B cell (primary cell): ENCODE data around the gene MAPK8IP2. TPM values are rescaled to one million over a fixed set of nuclear protein-coding genes. Genes with fewer than 3 reads are reported as not detected.

Experiments
- ATAC-seq: fragments of 200-7000 bp; cut with Tn5 transposase; one replicate; pipeline ENCODE4 v1.10.0; 2021; ENCODE audit warnings: low read depth, mild to moderate bottlenecking, moderate number of reproducible peaks, moderate library complexity
- CTCF ChIA-PET: fragments of 350-600 bp; sonication (Branson Sonifier 250); formaldehyde crosslinking; loops from one replicate; lab custom pipeline; 2021; ENCODE audit warnings: antibody characterized with exemption, inconsistent platforms; lab: Charles Lee
- POLR2A ChIA-PET: fragments of 350-600 bp; sonication (Branson Sonifier 250); formaldehyde crosslinking; loops from one replicate; lab custom pipeline; 2021; ENCODE audit warnings: antibody characterized with exemption; lab: Charles Lee
- DNase-seq: peaks from one replicate; pipeline ENCODE4 v3.0.0; 2013
- H2AFZ ChIP-seq: 2 replicates; pipeline ENCODE4 v1.6.1; 2012; ENCODE audit warnings: mild to moderate bottlenecking, low read depth, low read length; ENCODE audit not compliant: insufficient read depth, poor library complexity, severe bottlenecking
- H3K27ac ChIP-seq, 2 donors: 1 replicate in 1 of 2; 2 replicates in 1 of 2; pipeline ENCODE4 v1.5.1; 2012 to 2013; ENCODE audit warnings: low read length in 2 of 2, mild to moderate bottlenecking in 2 of 2, moderate library complexity in 1 of 2
- H3K27me3 ChIP-seq, 4 experiments: fragments of 200-600 bp in 1 of 4; sonication (generic) in 1 of 4; replicated peaks in 1 of 4; 1 replicate in 2 of 4; 2 replicates in 2 of 4; pipeline versions ENCODE4 v1.6.1 to v1.7.0; 2013 to 2016; ENCODE audit warnings: low read length in 3 of 4, mild to moderate bottlenecking in 2 of 4, mixed read lengths in 1 of 4, moderate library complexity in 1 of 4; ENCODE audit not compliant: insufficient read depth in 4 of 4, control insufficient read depth in 3 of 4; ENCODE audit errors: control extremely low read depth in 1 of 4
- H3K36me3 ChIP-seq, 2 experiments: replicated peaks in 1 of 2; 1 replicate in 1 of 2; 2 replicates in 1 of 2; pipeline versions ENCODE4 v1.6.1 to v1.7.1; 2013; ENCODE audit warnings: low read length in 1 of 2; ENCODE audit not compliant: insufficient read depth in 2 of 2, control insufficient read depth in 1 of 2; ENCODE audit errors: control extremely low read depth in 1 of 2, extremely low read depth in 1 of 2
- H3K4me1 ChIP-seq, 2 donors: fragments of 200-600 bp in 1 of 2; sonication (generic) in 1 of 2; 1 replicate in 1 of 2; 2 replicates in 1 of 2; pipeline versions ENCODE4 v1.5.1 to v1.6.1; 2013 to 2017; ENCODE audit warnings: low read length in 2 of 2; ENCODE audit not compliant: control insufficient read depth in 2 of 2, insufficient read depth in 2 of 2
- H3K4me2 ChIP-seq: replicated peaks from 2 replicates; pipeline ENCODE3; 2012; ENCODE audit warnings: mild to moderate bottlenecking, low read depth, low read length; ENCODE audit not compliant: poor library complexity, severe bottlenecking
- H3K4me3 ChIP-seq, 5 experiments: fragments of 200-600 bp in 1 of 5; sonication (generic) in 1 of 5; 1 replicate in 3 of 5; 2 replicates in 2 of 5; pipeline versions ENCODE4 v1.5.1 to v1.7.0; 2011 to 2016; ENCODE audit warnings: low read length in 4 of 5, mild to moderate bottlenecking in 4 of 5, low read depth in 2 of 5, control low read depth in 1 of 5, moderate library complexity in 1 of 5; ENCODE audit not compliant: insufficient read depth in 1 of 5; ENCODE audit errors: control extremely low read depth in 1 of 5, extremely low read depth in 1 of 5
- H3K79me2 ChIP-seq: fragments of 200-600 bp; sonication (generic); one replicate; pipeline ENCODE4 v1.6.0; 2016; ENCODE audit warnings: low read length; ENCODE audit not compliant: control insufficient read depth, insufficient read depth
- H3K9ac ChIP-seq: fragments of 200-600 bp; sonication (generic); 2 replicates; pipeline ENCODE4 v1.6.1; 2017; ENCODE audit warnings: mild to moderate bottlenecking, low read length, moderate library complexity
- H3K9me3 ChIP-seq, 3 donors: one replicate each; pipeline versions ENCODE4 v1.6.1 to v1.7.1; 2013; ENCODE audit warnings: low read length in 2 of 3; ENCODE audit not compliant: control insufficient read depth in 2 of 3, insufficient read depth in 1 of 3; ENCODE audit errors: control extremely low read depth in 1 of 3
- H4K20me1 ChIP-seq: 2 replicates; pipeline ENCODE4 v1.6.0; 2012; ENCODE audit warnings: mild to moderate bottlenecking, low read length; ENCODE audit not compliant: insufficient read depth, control insufficient read depth, poor library complexity, severe bottlenecking
- H3K27ac Mint-ChIP-seq: one replicate; pipeline ENCODE4 v1.8.0; 2021; ENCODE audit warnings: mixed read lengths
- H3K27me3 Mint-ChIP-seq: one replicate; pipeline ENCODE4 v1.8.0; 2021; ENCODE audit warnings: mixed read lengths
- H3K4me1 Mint-ChIP-seq: one replicate; pipeline ENCODE4 v1.8.0; 2021; ENCODE audit warnings: mixed read lengths
- H3K4me3 Mint-ChIP-seq: one replicate; pipeline ENCODE4 v1.8.0; 2021; ENCODE audit warnings: mixed read lengths
- H3K9me3 Mint-ChIP-seq: one replicate; pipeline ENCODE4 v1.8.0; 2022; ENCODE audit warnings: mixed read lengths; ENCODE audit not compliant: insufficient read depth
- EZH2 ChIP-seq: IDR thresholded peaks from 2 replicates; pipeline ENCODE4 v1.6.1; 2012; ENCODE audit warnings: borderline replicate concordance, low read depth, mild to moderate bottlenecking, moderate library complexity, low read length; ENCODE audit not compliant: insufficient read depth, poor library complexity, severe bottlenecking
- WGBS: methylation state at CpG from one replicate; pipeline ENCODE4 v1.1.5; 2013; ENCODE audit warnings: missing lambda C conversion rate; ENCODE audit not compliant: insufficient coverage; 5-methylcytosine and 5-hydroxymethylcytosine counted together
- intact Hi-C: fragments of 100-400 bp; cut with micrococcal nuclease; formaldehyde crosslinking; loops from one replicate; pipeline ENCODE4 v1.10.0; 2022
- polyA plus RNA-seq: library from polyadenylated mRNA; depleted of rRNA; stranded (reverse); fragments of >200 nt; gene quantifications from 2 replicates; pipeline ENCODE4 v1.2.3, GENCODE V29; 2012
- total RNA-seq, 2 donors: library from RNA; stranded (reverse); fragments of 120-200 nt in 1 of 2; gene quantifications; 1 replicate in 1 of 2; 2 replicates in 1 of 2; pipeline versions ENCODE4 v1.2.3 to v1.2.4, GENCODE V29; 2013 to 2022
- TF ChIP-seq, protein P1 (sequence below): fragments of 200-600 bp; IDR thresholded peaks from one replicate; pipeline ENCODE4 v1.8.0; 2022; ENCODE audit warnings: antibody characterized with exemption, mild to moderate bottlenecking

MAPK8IP2 gene
- total and polyA plus RNA-seq, 2 donors (not counting 1 experiment from before 2014, with no cell fraction given): 0.19 to 0.39 TPM

DNA sequence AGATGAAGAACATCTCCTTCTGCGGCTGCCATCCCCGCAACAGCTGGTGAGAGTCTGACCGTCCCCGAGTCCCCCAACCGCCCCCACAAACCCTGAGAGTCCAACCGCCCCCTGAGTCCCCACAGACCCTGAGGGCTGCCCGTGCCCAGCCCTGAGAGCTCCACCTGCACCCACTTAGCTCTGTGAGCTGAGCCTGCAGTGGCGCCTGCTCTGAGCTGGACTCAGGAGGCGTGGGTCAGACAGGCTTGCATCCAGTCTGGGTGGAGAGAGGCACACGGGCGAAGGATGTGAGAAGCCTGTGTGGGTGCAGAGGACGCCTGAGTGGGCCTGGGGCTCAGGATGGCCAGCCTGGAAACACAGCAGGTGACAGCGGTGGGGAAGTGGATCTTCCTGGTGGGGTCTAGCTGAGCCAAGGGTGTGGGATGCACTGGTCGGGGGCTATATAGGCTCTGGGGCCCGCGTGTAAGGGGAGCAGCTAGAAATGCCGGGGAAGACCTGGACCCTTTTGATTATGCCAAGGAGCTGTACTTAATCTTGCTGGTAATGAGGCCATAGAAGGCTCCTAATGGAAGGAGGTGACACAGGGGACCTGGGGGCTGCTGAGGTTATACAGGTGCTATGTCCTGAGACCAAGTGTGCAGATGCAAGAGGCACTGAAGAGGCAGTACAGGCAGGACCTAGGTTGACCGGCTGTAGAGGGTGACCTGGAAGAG lies 6.5 kb downstream of the MAPK8IP2 start:
- no peak overlapping the region for H3K27ac Mint-ChIP-seq
- H3K4me3 Mint-ChIP-seq: no peak overlapping the region
- H3K27me3 Mint-ChIP-seq: peaks cover 47% of the 10 kb centered on the region
- POLR2A ChIA-PET: no interaction called here
- H3K4me1 ChIP-seq: peaks cover 0 to 4% of the 10 kb centered on the region in 2 donors
- 83% methylated on average over 13 of the region's 18 CpGs for WGBS
- no peaks in the 10 kb centered on the region for H3K9me3 ChIP-seq
- no peak overlapping the region for H3K9ac ChIP-seq
- H3K27me3 ChIP-seq: peaks cover 0 to 53% (median 14%) of the 10 kb centered on the region in 4 experiments
- no peak for TF ChIP-seq EZH2
- TF ChIP-seq, protein P1, sequence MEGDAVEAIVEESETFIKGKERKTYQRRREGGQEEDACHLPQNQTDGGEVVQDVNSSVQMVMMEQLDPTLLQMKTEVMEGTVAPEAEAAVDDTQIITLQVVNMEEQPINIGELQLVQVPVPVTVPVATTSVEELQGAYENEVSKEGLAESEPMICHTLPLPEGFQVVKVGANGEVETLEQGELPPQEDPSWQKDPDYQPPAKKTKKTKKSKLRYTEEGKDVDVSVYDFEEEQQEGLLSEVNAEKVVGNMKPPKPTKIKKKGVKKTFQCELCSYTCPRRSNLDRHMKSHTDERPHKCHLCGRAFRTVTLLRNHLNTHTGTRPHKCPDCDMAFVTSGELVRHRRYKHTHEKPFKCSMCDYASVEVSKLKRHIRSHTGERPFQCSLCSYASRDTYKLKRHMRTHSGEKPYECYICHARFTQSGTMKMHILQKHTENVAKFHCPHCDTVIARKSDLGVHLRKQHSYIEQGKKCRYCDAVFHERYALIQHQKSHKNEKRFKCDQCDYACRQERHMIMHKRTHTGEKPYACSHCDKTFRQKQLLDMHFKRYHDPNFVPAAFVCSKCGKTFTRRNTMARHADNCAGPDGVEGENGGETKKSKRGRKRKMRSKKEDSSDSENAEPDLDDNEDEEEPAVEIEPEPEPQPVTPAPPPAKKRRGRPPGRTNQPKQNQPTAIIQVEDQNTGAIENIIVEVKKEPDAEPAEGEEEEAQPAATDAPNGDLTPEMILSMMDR: no peak
- H3K4me2 ChIP-seq: no peak overlapping the region
- no peak overlapping the region for H3K27ac ChIP-seq
- intact Hi-C loops: no loop called here
- no peak overlapping the region for H2AFZ ChIP-seq
- H3K4me3 ChIP-seq: no peak overlapping the region
- CTCF ChIA-PET: no interaction called here
- H3K36me3 ChIP-seq: no peaks in the 10 kb centered on the region
- ATAC-seq (no peak), DNase-seq (no peak)
- no peaks in the 10 kb centered on the region for H3K79me2 ChIP-seq
- H3K4me1 Mint-ChIP-seq: peaks cover 3% of the 10 kb centered on the region
- H4K20me1 ChIP-seq: no peaks in the 10 kb centered on the region
- H3K9me3 Mint-ChIP-seq: no peaks in the 10 kb centered on the region

DNA sequence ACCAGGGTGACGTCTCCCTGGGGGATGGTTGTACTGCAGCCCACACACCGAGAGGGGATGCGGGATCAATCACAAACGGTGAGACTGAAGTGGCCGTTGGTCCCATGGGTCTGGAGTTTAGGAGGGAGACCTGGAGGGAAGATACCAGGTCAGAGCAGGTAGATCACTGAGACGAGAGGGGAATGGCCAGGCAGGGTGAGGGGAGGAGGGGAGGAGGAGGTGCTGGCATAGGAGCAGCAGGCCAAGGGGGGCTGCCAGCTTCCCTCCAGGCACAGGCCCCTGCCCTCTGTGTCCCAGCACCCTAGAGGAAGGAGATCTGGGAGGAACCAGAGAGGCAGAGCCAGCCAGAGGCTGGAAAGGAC lies 7.0 kb downstream of the MAPK8IP2 start:
- H3K27ac Mint-ChIP-seq: no peak overlapping the region
- no peak for TF ChIP-seq EZH2
- TF ChIP-seq, protein P1: no peak
- ChIA-PET POLR2A (no interaction called here), CTCF (no interaction called here)
- Histone ChIP-seq H3K4me2 (no peak overlapping the region), H3K9ac (no peak overlapping the region), H3K4me3 (no peak overlapping the region), H2AFZ (no peak overlapping the region), H3K27ac (no peak overlapping the region), H3K36me3 (no peaks in the 10 kb centered on the region), H3K27me3 (peaks cover 0 to 49% (median 9%) of the 10 kb centered on the region in 4 experiments), H4K20me1 (no peaks in the 10 kb centered on the region), H3K4me1 (no peaks in the 10 kb centered on the region), H3K9me3 (peaks cover 0 to 2% (median 0%) of the 10 kb centered on the region in 3 donors), H3K79me2 (no peaks in the 10 kb centered on the region)
- 72% methylated on average over 6 of the region's 6 CpGs for WGBS
- H3K9me3 Mint-ChIP-seq: no peaks in the 10 kb centered on the region
- peaks cover 1% of the 10 kb centered on the region for H3K4me1 Mint-ChIP-seq
- no peak for DNase-seq
- intact Hi-C loops: no loop called here
- H3K4me3 Mint-ChIP-seq: no peak overlapping the region
- H3K27me3 Mint-ChIP-seq: peaks cover 45% of the 10 kb centered on the region
- ATAC-seq: no peak
